Measurements from ENCODE around the gene HBZ. TPM values are rescaled to one million over a fixed set of nuclear protein-coding genes. Genes with fewer than 3 reads are reported as not detected.
"Not testable (repeated sequence)": the region's sequence is repeated elsewhere in the genome, so short reads cannot be mapped to it uniquely, and the experiment has no call there.

HBZ gene
- total RNA-seq, 4 donors from 2014 or later, result 0.76 TPM; not detected in 3

DNA sequence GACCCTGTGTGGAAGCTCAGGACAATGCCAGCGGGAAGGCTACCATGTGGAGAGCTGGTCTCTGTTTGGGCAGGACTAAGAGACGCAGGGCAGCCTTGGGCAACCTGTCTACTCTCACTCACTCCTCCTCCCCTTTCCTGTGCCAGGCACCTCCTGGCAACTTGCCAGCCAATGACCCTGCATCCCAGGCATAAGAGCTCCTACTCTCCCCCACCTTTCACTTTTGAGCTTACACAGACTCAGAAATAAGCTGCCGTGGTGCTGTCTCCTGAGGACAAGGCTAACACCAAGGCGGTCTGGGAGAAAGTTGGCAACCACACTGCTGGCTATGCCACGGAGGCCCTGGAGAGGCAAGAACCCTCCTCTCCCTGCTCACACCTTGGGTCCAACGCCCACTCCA is 16.0 kb downstream of the HBZ start:
- peaks cover 0 to 17% of the 10 kb centered on the region in 2 donors for H3K4me1 ChIP-seq
- peaks cover 25 to 51% of the 10 kb centered on the region in 2 donors for H3K27me3 ChIP-seq
- H3K27ac ChIP-seq, result no peak overlapping the region
- H3K36me3 ChIP-seq, result no peaks in the 10 kb centered on the region
- H3K9me3 ChIP-seq, result no peaks in the 10 kb centered on the region
- TF ChIP-seq, protein P1, sequence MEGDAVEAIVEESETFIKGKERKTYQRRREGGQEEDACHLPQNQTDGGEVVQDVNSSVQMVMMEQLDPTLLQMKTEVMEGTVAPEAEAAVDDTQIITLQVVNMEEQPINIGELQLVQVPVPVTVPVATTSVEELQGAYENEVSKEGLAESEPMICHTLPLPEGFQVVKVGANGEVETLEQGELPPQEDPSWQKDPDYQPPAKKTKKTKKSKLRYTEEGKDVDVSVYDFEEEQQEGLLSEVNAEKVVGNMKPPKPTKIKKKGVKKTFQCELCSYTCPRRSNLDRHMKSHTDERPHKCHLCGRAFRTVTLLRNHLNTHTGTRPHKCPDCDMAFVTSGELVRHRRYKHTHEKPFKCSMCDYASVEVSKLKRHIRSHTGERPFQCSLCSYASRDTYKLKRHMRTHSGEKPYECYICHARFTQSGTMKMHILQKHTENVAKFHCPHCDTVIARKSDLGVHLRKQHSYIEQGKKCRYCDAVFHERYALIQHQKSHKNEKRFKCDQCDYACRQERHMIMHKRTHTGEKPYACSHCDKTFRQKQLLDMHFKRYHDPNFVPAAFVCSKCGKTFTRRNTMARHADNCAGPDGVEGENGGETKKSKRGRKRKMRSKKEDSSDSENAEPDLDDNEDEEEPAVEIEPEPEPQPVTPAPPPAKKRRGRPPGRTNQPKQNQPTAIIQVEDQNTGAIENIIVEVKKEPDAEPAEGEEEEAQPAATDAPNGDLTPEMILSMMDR (IDR thresholded peaks at IDR 0.05), result no peak
- TF ChIP-seq POLR2A (IDR thresholded peaks at IDR 0.05), result no peak
- H3K4me3 ChIP-seq, result no peak overlapping the region
- DNase-seq, result no peak
- intact Hi-C loops (cut with DNase I; ENCODE audit: low total_unique reads), result no loop called here

DNA sequence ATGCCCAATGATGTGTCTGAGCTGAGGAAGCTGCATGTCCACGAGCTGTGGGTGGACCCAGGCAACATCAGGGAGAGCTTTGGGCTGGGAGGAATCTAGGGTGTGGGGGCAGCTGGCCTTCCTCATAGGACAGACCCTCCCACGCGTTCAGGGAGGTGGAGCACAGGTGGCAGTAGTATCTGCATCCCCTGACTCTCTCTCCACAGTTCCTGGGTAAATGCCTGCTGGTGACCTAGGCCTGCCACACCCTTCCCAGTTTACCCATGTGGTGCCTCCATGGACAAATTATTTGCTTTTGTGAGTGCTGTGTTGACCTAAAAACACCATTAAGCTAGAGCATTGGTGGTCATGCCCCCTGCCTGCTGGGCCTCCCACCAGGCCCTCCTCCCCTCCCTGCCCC is 16.6 kb downstream of the HBZ start:
- intact Hi-C loops (cut with DNase I; ENCODE audit: low total_unique reads), result no loop called here

DNA sequence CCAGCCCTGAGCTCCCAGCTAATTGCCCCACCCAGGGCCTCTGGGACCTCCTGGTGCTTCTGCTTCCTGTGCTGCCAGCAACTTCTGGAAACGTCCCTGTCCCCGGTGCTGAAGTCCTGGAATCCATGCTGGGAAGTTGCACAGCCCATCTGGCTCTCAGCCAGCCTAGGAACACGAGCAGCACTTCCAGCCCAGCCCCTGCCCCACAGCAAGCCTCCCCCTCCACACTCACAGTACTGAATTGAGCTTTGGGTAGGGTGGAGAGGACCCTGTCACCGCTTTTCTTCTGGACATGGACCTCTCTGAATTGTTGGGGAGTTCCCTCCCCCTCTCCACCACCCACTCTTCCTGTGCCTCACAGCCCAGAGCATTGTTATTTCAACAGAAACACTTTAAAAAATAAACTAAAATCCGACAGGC is 17.7 kb downstream of the HBZ start:
- H3K9me3 ChIP-seq; intact Hi-C loops (cut with DNase I; ENCODE audit: low total_unique reads); H3K36me3 ChIP-seq; H3K27ac ChIP-seq; H3K4me3 ChIP-seq; DNase-seq: not testable (repeated sequence)
- Histone ChIP-seq H3K27me3 (peaks cover 24 to 57% of the 10 kb centered on the region in 2 donors), H3K4me1 (peaks cover 0 to 15% of the 10 kb centered on the region in 2 donors)

More for the DNA sequence above, 16.6 kb downstream of the HBZ start:
- H3K9me3 ChIP-seq, result no peaks in the 10 kb centered on the region
- H3K4me1 ChIP-seq, result peaks cover 0 to 17% of the 10 kb centered on the region in 2 donors
- no peak overlapping the region for H3K4me3 ChIP-seq
- DNase-seq, result no peak
- peaks cover 25 to 51% of the 10 kb centered on the region in 2 donors for H3K27me3 ChIP-seq
- no peak overlapping the region for H3K27ac ChIP-seq
- H3K36me3 ChIP-seq, result no peaks in the 10 kb centered on the region
- TF ChIP-seq, protein P1 (IDR thresholded peaks at IDR 0.05), result no peak
- TF ChIP-seq POLR2A (IDR thresholded peaks at IDR 0.05), result no peak

DNA sequence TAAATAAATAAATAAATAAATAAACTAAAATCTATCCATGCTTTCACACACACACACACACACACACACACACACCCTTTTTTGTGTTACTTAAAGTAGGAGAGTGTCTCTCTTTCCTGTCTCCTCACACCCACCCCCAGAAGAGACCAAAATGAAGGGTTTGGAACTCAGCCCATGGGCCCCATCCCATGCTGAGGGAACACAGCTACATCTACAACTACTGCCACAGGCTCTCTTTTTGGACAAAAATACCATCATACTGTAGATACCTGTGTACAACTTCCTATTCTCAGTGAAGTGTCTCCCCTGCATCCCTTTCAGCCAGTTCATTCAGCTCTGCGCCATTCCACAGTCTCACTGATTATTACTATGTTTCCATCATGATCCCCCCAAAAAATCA is 18.3 kb downstream of the HBZ start:
- Histone ChIP-seq H3K36me3 (no peaks in the 10 kb centered on the region), H3K27ac (no peak overlapping the region), H3K9me3 (no peaks in the 10 kb centered on the region), H3K4me3 (no peak overlapping the region), H3K4me1 (peaks cover 0 to 8% of the 10 kb centered on the region in 2 donors), H3K27me3 (peaks cover 17 to 55% of the 10 kb centered on the region in 2 donors)
- DNase-seq, result no peak
- intact Hi-C loops (cut with DNase I; ENCODE audit: low total_unique reads), result no loop called here
- no peak for TF ChIP-seq POLR2A (IDR thresholded peaks at IDR 0.05)
- TF ChIP-seq, protein P1 (IDR thresholded peaks at IDR 0.05), result no peak

DNA sequence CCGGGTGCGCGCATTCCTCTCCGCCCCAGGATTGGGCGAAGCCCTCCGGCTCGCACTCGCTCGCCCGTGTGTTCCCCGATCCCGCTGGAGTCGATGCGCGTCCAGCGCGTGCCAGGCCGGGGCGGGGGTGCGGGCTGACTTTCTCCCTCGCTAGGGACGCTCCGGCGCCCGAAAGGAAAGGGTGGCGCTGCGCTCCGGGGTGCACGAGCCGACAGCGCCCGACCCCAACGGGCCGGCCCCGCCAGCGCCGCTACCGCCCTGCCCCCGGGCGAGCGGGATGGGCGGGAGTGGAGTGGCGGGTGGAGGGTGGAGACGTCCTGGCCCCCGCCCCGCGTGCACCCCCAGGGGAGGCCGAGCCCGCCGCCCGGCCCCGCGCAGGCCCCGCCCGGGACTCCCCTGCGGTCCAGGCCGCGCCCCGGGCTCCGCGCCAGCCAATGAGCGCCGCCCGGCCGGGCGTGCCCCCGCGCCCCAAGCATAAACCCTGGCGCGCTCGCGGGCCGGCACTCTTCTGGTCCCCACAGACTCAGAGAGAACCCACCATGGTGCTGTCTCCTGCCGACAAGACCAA is 20.0 kb downstream of the HBZ start, which contains the start of gene HBA2:
Gene HBA2 (plus strand): TSS at position 503 of the 568 bp plus-strand sequence. CDS start 37 bp downstream, at position 540.
- H3K36me3 ChIP-seq; H3K9me3 ChIP-seq; H3K4me1 ChIP-seq; DNase-seq; intact Hi-C loops (cut with DNase I; ENCODE audit: low total_unique reads); H3K4me3 ChIP-seq; H3K27ac ChIP-seq: not testable (repeated sequence)
- peaks cover 9 to 40% of the 10 kb centered on the region in 2 donors for H3K27me3 ChIP-seq

DNA sequence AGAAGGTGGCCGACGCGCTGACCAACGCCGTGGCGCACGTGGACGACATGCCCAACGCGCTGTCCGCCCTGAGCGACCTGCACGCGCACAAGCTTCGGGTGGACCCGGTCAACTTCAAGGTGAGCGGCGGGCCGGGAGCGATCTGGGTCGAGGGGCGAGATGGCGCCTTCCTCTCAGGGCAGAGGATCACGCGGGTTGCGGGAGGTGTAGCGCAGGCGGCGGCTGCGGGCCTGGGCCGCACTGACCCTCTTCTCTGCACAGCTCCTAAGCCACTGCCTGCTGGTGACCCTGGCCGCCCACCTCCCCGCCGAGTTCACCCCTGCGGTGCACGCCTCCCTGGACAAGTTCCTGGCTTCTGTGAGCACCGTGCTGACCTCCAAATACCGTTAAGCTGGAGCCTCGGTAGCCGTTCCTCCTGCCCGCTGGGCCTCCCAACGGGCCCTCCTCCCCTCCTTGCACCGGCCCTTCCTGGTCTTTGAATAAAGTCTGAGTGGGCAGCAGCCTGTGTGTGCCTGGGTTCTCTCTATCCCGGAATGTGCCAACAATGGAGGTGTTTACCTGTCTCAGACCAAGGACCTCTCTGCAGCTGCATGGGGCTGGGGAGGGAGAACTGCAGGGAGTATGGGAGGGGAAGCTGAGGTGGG is 20.9 kb downstream of the HBZ start:
- peaks cover 14 to 40% of the 10 kb centered on the region in 2 donors for H3K27me3 ChIP-seq
- H3K4me1 ChIP-seq; intact Hi-C loops (cut with DNase I; ENCODE audit: low total_unique reads): not testable (repeated sequence)

DNA sequence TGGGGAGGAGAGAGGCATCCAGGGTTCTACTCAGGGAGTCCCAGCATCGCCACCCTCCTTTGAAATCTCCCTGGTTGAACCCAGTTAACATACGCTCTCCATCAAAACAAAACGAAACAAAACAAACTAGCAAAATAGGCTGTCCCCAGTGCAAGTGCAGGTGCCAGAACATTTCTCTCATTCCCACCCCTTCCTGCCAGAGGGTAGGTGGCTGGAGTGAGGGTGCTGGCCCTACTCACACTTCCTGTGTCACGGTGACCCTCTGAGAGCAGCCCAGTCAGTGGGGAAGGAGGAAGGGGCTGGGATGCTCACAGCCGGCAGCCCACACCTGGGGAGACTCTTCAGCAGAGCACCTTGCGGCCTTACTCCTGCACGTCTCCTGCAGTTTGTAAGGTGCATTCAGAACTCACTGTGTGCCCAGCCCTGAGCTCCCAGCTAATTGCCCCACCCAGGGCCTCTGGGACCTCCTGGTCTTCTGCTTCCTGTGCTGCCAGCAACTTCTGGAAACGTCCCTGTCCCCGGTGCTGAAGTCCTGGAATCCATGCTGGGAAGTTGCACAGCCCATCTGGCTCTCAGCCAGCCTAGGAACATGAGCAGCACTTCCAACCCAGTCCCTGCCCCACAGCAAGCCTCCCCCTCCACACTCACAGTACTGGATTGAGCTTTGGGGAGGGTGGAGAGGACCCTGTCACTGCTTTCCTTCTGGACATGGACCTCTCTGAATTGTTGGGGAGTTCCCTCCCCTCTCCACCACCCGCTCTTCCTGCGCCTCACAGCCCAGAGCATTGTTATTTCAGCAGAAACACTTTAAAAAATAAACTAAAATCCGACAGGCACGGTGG is 21.7 kb downstream of the HBZ start:
- intact Hi-C loops (cut with DNase I; ENCODE audit: low total_unique reads); DNase-seq: not testable (repeated sequence)
- peaks cover 16 to 40% of the 10 kb centered on the region in 2 donors for H3K27me3 ChIP-seq

More for the DNA sequence above, 20.9 kb downstream of the HBZ start:
- not testable (repeated sequence) for H3K4me3 ChIP-seq, H3K9me3 ChIP-seq, H3K27ac ChIP-seq, DNase-seq, H3K36me3 ChIP-seq

More for the DNA sequence above, 21.7 kb downstream of the HBZ start:
- not testable (repeated sequence) for H3K36me3 ChIP-seq, H3K4me1 ChIP-seq, H3K27ac ChIP-seq, H3K9me3 ChIP-seq, H3K4me3 ChIP-seq

All from uterus (tissue), 4 donors.